ENCODE results near the gene HIGD1A.
A peak's percentile ranks its signal among the peaks of the same experiment; 100 is the strongest.

The HIGD1A gene

DNA sequence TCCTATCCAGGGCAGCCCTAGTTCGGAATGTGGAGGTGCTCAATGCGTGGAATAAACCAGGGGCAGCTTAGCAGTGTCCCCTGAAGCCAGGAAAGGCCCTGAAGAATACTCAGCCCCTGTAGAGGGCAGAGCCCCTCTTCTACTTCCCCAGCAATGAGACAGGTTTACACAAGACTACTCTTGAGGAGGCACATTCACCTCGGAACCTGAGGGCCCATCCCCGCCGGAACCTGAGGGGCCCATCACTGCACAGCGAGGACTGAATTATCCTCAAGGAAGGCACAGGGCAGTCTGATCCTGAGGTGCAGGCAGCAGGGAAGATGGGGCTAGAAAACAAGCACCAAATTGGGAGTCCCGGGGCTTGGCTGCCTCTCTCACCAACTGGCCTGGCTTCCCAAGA lies 53.5 kb downstream of the HIGD1A start:
- no peak for DNase-seq (ENCODE audit: low read depth, low spot score)
- Histone ChIP-seq H3K27ac (no peak overlapping the region), H3K36me3 (ENCODE audit: insufficient read depth, low read length) (no peaks in the 10 kb centered on the region), H3K9me3 (ENCODE audit: low read depth, low read length) (no peaks in the 10 kb centered on the region), H3K9ac (ENCODE audit: insufficient read length) (no peak overlapping the region), H3K4me3 (no peak overlapping the region)
- no peak for TF ChIP-seq POLR2AphosphoS5 (IDR thresholded peaks at IDR 0.05; ENCODE audit: borderline replicate concordance, low read depth, low read length)
- TF ChIP-seq FOXP2 (optimal IDR thresholded peaks at IDR 0.05; ENCODE audit: control extremely low read depth, extremely low read length, insufficient read depth): no peak
- no peak for TF ChIP-seq EZH2 (IDR thresholded peaks at IDR 0.05)

DNA sequence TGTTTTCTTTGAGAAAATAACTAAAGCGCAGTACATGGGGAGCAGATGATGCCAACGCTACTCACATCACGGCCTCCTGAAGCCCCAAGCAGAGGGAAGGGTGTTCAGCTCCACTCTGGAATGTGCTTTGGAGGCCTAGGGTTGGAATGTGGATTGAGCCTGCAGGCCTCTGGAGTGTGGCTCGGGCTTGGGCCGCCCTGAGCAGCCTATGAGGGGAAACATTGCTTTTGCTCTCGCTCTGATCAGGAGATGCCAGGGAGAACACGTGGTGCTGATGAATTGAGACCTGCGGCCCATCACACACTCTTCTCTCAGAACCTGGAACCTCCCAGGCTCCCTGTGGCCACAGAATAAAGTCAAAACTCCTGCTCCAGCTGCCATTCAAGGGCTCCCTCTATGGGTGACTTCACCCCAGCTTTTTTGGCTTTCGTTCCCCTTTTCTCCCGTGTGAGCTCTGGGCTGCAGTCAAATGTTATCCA lies 54.5 kb downstream of the HIGD1A start:
- Histone ChIP-seq H3K9me3 (ENCODE audit: low read depth, low read length) (no peaks in the 10 kb centered on the region), H3K4me3 (no peak overlapping the region), H3K27ac (no peak overlapping the region), H3K36me3 (ENCODE audit: insufficient read depth, low read length) (no peaks in the 10 kb centered on the region), H3K9ac (ENCODE audit: insufficient read length) (no peak overlapping the region)
- TF ChIP-seq POLR2AphosphoS5 (IDR thresholded peaks at IDR 0.05; ENCODE audit: borderline replicate concordance, low read depth, low read length): no peak
- no peak for TF ChIP-seq FOXP2 (optimal IDR thresholded peaks at IDR 0.05; ENCODE audit: control extremely low read depth, extremely low read length, insufficient read depth)
- no peak for TF ChIP-seq EZH2 (IDR thresholded peaks at IDR 0.05)
- no peak for DNase-seq (ENCODE audit: low read depth, low spot score)

DNA sequence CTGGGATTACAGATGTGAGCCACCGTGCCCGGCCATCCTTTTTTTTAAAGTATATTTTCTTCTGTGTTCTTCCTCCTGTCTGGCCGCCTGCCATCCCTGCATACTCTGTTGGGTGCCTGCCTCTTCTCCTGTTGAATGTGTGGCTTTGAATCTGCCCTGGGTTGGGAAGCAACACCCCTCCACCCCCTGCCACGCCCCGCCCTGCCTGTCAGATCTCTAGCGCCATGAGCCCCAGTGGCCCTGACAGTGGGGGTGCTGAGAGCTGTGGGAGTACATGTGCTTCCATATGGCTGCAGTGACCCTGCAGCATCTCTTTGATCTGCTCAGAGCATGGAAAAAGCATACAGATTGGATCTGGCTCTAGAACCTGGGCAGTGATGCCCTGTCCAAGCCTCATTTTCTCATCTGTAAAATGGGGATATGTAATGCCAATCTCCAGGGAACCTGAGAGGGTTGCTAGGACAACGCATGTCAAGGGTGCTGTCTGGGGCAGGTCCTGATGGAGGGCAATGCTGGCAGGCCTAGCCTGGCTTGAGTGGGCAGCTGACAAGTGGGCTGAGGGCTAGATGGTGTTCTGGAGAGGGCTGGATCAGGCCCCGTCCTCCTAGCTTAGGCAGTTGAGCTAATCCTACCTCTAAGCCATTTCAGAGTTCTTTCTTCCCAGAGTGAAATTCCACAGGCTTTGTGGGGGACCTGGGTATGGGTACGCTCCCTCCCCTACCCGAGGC lies 55.1 kb downstream of the HIGD1A start:
- no peak overlapping the region for H3K9ac ChIP-seq (ENCODE audit: insufficient read length)
- DNase-seq (ENCODE audit: low read depth, low spot score): no peak
- TF ChIP-seq POLR2AphosphoS5 (IDR thresholded peaks at IDR 0.05; ENCODE audit: borderline replicate concordance, low read depth, low read length) (no peak), EZH2 (IDR thresholded peaks at IDR 0.05) (no peak), FOXP2 (optimal IDR thresholded peaks at IDR 0.05; ENCODE audit: control extremely low read depth, extremely low read length, insufficient read depth) (no peak)

DNA sequence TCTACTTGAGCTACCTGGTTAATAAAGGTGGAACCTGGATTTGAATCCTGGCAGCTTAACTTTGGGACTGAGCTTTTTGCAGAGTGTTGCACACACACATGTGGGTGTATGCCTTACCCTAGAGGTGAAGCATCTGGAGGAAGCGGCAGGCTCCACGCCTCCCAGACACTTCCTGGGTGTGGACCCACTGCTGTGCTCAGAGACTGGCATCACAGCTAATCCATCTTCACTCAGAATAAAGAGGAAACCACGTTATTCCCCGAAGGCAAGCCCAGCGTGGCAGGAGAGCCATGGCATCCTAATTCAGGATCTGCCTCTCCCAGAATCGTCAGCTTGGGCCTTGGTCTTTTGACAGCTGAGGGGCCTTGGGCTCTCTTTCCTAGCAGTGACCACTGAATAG lies 56.7 kb downstream of the HIGD1A start:
- TF ChIP-seq EZH2 (IDR thresholded peaks at IDR 0.05): no peak
- peak; percentile 28; the same call in 1 of the 2 replicates for TF ChIP-seq POLR2AphosphoS5 (IDR thresholded peaks at IDR 0.05; ENCODE audit: borderline replicate concordance, low read depth, low read length)
- no peak for TF ChIP-seq FOXP2 (optimal IDR thresholded peaks at IDR 0.05; ENCODE audit: control extremely low read depth, extremely low read length, insufficient read depth)
- peak; percentile 44 for DNase-seq (ENCODE audit: low read depth, low spot score)
- no peaks in the 10 kb centered on the region for H3K36me3 ChIP-seq (ENCODE audit: insufficient read depth, low read length)

More for the DNA sequence above, 55.1 kb downstream of the HIGD1A start:
- no peak overlapping the region for H3K4me3 ChIP-seq
- no peaks in the 10 kb centered on the region for H3K9me3 ChIP-seq (ENCODE audit: low read depth, low read length)
- H3K27ac ChIP-seq: no peak overlapping the region
- no peaks in the 10 kb centered on the region for H3K36me3 ChIP-seq (ENCODE audit: insufficient read depth, low read length)

DNA sequence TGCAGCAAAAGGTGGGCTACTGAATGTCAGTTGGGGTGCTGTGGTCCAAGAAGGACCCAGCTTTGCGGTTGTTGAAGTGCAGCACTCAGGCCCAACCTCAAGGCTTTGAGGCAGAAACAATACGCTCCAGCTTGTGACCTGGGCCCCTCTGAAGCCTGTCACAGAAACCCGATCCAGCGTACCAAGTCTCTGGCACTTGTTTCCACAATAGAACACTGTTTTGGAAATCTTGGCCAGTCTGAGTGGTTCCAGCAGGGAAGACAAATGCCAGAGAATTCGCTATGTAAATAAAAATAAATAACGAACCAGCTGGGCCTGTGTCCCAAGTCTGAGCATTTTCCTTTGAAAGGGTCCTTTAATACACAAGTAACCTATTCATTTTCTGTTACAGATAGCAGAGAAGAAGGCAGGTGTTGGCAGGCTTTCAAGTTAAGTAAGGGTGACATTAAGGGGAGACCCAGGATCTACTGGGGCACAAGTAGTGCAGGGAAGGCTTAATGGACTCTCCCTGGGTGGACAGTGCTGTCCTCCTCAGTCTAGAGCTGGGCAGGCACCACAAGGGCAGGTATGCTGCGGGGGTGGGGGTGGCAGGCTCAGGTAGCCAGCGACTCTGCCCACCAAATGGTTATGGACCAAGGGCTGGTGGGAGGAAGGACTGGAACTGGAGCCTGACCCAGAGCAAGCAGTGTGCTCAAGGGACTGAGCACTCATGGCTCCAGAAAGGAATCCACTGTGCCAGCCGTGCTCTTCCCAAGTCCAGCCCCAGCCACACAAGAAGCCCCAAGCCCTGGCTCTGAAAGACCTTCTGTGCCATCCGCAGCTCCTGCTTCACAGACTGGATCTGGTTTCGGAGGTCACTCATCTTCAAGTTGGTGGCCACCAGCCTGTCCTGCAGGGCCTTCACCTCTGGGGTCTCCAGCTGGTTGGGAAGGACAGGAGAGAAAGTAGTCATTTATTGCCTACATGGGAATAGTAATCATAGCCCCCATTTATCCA lies 57.5 kb downstream of the HIGD1A start:
- Histone ChIP-seq H3K4me3 (0 out of 2 replicates have a peak overlapping the region, but pooled peaks have one; percentile 25), H3K9me3 (ENCODE audit: low read depth, low read length) (no peaks in the 10 kb centered on the region), H3K9ac (ENCODE audit: insufficient read length) (no peak overlapping the region), H3K36me3 (ENCODE audit: insufficient read depth, low read length) (no peaks in the 10 kb centered on the region), H3K27ac (no peak overlapping the region)
- no peak for TF ChIP-seq POLR2AphosphoS5 (IDR thresholded peaks at IDR 0.05; ENCODE audit: borderline replicate concordance, low read depth, low read length)
- TF ChIP-seq EZH2 (IDR thresholded peaks at IDR 0.05): no peak
- no peak for TF ChIP-seq FOXP2 (optimal IDR thresholded peaks at IDR 0.05; ENCODE audit: control extremely low read depth, extremely low read length, insufficient read depth)
- no peak for DNase-seq (ENCODE audit: low read depth, low spot score)

More for the DNA sequence above, 56.7 kb downstream of the HIGD1A start:
- Histone ChIP-seq H3K9ac (ENCODE audit: insufficient read length) (no peak overlapping the region), H3K4me3 (0 out of 2 replicates have a peak overlapping the region, but pooled peaks have one; percentile 25), H3K9me3 (ENCODE audit: low read depth, low read length) (no peaks in the 10 kb centered on the region), H3K27ac (peak overlapping the region; percentile 36; the same call in 1 of the 2 replicates)

DNA sequence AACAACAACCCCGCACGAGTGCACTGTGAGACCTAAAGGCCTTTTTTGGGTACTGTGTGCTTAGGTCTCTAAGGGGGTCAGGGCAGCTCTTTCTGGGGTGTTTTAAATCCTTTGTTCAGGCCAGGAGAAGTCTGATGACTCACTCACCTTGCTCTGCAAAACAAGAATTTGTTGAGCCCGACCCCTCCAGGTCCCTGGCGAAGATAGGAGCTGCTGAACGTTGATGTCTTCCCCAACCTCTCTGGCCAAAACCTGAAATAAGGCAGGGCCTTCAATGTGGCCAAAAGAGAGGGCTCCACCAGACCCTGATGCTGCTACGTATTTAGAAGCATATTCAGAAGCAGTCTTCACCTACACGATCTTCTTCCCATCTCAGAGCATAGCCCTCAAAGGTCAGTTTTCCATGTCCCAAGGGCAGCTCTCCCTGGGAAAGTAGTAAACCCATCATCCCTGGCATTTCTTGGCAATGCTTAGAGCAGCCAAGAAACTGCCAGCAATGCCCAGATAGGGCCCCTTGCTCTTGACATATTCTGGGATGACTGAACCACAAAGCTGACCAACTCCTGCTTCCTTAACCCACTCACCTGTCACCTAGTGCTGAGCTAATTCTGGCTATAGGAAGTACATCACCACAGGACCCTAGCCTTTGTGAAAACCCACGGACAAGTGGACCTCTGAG lies 58.4 kb downstream of the HIGD1A start:
- H3K36me3 ChIP-seq (ENCODE audit: insufficient read depth, low read length): no peaks in the 10 kb centered on the region
- TF ChIP-seq POLR2AphosphoS5 (IDR thresholded peaks at IDR 0.05; ENCODE audit: borderline replicate concordance, low read depth, low read length): no peak
- no peak for TF ChIP-seq FOXP2 (optimal IDR thresholded peaks at IDR 0.05; ENCODE audit: control extremely low read depth, extremely low read length, insufficient read depth)
- TF ChIP-seq EZH2 (IDR thresholded peaks at IDR 0.05): no peak
- peak overlapping the region; percentile 60; the same call in 1 of the 2 replicates for H3K27ac ChIP-seq
- H3K9ac ChIP-seq (ENCODE audit: insufficient read length): no peak overlapping the region
- no peak for DNase-seq (ENCODE audit: low read depth, low spot score)
- H3K4me3 ChIP-seq: no peak overlapping the region
- H3K9me3 ChIP-seq (ENCODE audit: low read depth, low read length): no peaks in the 10 kb centered on the region

DNA sequence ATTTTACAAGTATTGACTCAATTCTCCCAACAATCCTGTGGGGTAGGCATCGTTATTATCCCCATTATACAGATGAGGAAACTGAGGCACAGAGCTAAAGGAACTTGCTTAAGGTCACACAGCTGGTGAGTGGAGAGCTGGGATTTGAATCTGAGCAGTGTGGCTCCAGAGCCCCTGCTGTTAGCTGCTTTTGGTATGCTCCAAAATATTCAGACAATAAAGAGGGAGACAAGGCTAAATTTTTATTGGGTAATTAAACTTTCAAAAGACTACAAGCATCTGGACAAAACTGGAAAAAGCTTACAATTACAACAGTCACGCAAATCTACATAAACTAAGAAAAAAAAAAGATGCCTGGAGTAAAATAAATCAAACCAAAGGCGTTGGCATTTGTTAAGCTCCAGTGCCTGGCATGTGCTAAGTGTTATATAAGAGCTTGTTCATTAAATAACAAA lies 59.0 kb downstream of the HIGD1A start:
- Histone ChIP-seq H3K4me3 (no peak overlapping the region), H3K36me3 (ENCODE audit: insufficient read depth, low read length) (no peaks in the 10 kb centered on the region), H3K9me3 (ENCODE audit: low read depth, low read length) (no peaks in the 10 kb centered on the region), H3K9ac (ENCODE audit: insufficient read length) (no peak overlapping the region), H3K27ac (peak overlapping the region; percentile 60; the same call in 1 of the 2 replicates)
- no peak for TF ChIP-seq FOXP2 (optimal IDR thresholded peaks at IDR 0.05; ENCODE audit: control extremely low read depth, extremely low read length, insufficient read depth)
- TF ChIP-seq EZH2 (IDR thresholded peaks at IDR 0.05): no peak
- DNase-seq (ENCODE audit: low read depth, low spot score): no peak

Measured in SK-N-MC (cell line).